Measurements from ENCODE around the gene CHCHD10. TPM values are rescaled to one million over a fixed set of nuclear protein-coding genes. Genes with fewer than 3 reads are reported as not detected.

Gene CHCHD10
- total and polyA plus RNA-seq, 2 of the 4 experiments (the other 2 are of a cell fraction): 2.2 to 11.2 TPM

- Histone ChIP-seq H3K9me3 (ENCODE audit: control insufficient read depth, insufficient read depth, low read length) (no peaks in the 10 kb centered on the region), H3K4ac (ENCODE audit: low read depth, low read length) (no peak overlapping the region), H3K36me3 (ENCODE audit: control insufficient read depth, insufficient read depth, low read length) (peaks cover 10% of the 10 kb centered on the region), H2AFZ (replicated peaks; ENCODE audit: low read length, poor library complexity) (no peak overlapping the region), H4K20me1 (ENCODE audit: insufficient read depth, low read length) (no peaks in the 10 kb centered on the region), H3K4me3 (ENCODE audit: insufficient read depth, low read depth, low read length) (no peak overlapping the region), H3K4me1 (ENCODE audit: control insufficient read depth, insufficient read depth, low read length) (0 out of 2 replicates have a peak, but pooled peaks cover 5% of the 10 kb centered on the region), H2BK15ac (ENCODE audit: low read depth, low read length) (no peak overlapping the region), H3K18ac (ENCODE audit: low read depth, low read length) (no peak overlapping the region), H2BK5ac (ENCODE audit: low read depth, low read length, poor library complexity, severe bottlenecking) (no peak overlapping the region), H3K9me1 (ENCODE audit: insufficient read depth, low read length) (peaks cover 10% of the 10 kb centered on the region), H3K14ac (replicated peaks; ENCODE audit: low read depth, low read length) (no peak overlapping the region), H3K27ac (ENCODE audit: insufficient read depth, low read length) (no peak overlapping the region), H4K91ac (ENCODE audit: insufficient read depth, low read depth, low read length) (no peak overlapping the region), H3K27me3 (ENCODE audit: control insufficient read depth, insufficient read depth, low read length) (no peaks in the 10 kb centered on the region), H3K56ac (ENCODE audit: extremely low read depth, insufficient read depth, low read length) (no peak overlapping the region), H3K23ac (ENCODE audit: low read depth, low read length) (no peak overlapping the region), H3K9ac (ENCODE audit: low read depth, low read length) (no peak overlapping the region), H2AK5ac (ENCODE audit: low read depth, low read length) (no peak overlapping the region), H3K4me2 (ENCODE audit: low read depth, low read length) (no peak overlapping the region), H2BK20ac (ENCODE audit: low read depth, low read length) (no peak overlapping the region), H2AK9ac (replicated peaks; ENCODE audit: low read depth, low read length, poor library complexity) (peak overlapping the region; percentile 65), H2BK120ac (ENCODE audit: low read depth, low read length) (no peak overlapping the region), H4K5ac (ENCODE audit: low read depth, low read length) (no peak overlapping the region), H3K79me1 (ENCODE audit: low read depth in 1 of 2, low read length in 2 of 2) (peaks cover 10 to 27% of the 10 kb centered on the region in 2 experiments), H4K8ac (ENCODE audit: low read depth in 2 of 2, low read length in 2 of 2) (no peak overlapping the region)
- TF ChIP-seq FOS (IDR thresholded peaks at IDR 0.05; ENCODE audit: low read depth, low read length): no peak
- TF ChIP-seq RAD21 (IDR thresholded peaks at IDR 0.05; ENCODE audit: low read length): no peak
- no peak for TF ChIP-seq USF2 (IDR thresholded peaks at IDR 0.05; ENCODE audit: low read depth, low read length)
- dilution Hi-C loops (cut with HindIII; ENCODE audit: low sequenced_read_pairs, unreplicated experiment) (no loop called here), intact Hi-C loops (cut with micrococcal nuclease) (no loop called here), in situ Hi-C loops (cut with MboI; ENCODE audit: low sequenced_read_pairs) (no loop called here)
- ChIA-PET CTCF (interaction anchor here (0.6 kb wide), 1 partner anchor 23 kb away, joined by 3 read pairs; no protein-coding TSS in a partner anchor), POLR2A (ENCODE audit: unreplicated experiment) (interaction anchor here (0.7 kb wide), 1 partner anchor 14 kb away, joined by 6 read pairs; no protein-coding TSS in a partner anchor)
- DNase-seq: no peak
- BruUV-seq (replicated peaks): no TSS peak
- ATAC-seq (ENCODE audit: low read depth): no peak
- 80% methylated on average over 2 of the region's 17 CpGs; no CpG with 5 or more reads in 1 of the 2 experiments for WGBS, 2 experiments (ENCODE audit: extremely low coverage in 2 of 2, insufficient read length in 1 of 2)
These were observed 49.2 kb downstream of the CHCHD10 start for GRCh38 chr22:23718371-23719165.

All from IMR-90 (cell line).